Panc1 (cell line): ENCODE results near the gene MED12L. TPM values are rescaled to one million over a fixed set of nuclear protein-coding genes. Genes with fewer than 3 reads are reported as not detected.

Source experiments
- ATAC-seq: fragments of 200-7000 bp; cut with Tn5 transposase; 2 replicates; pipeline ENCODE4 v1.9.1; 2020; ENCODE audit warnings: mild to moderate bottlenecking, moderate library complexity
- BruUV-seq: library from RNA; stranded (reverse); fragments of 400-500 nt; replicated peaks from 2 replicates; lab custom pipeline; 2021; lab: Mats Ljungman, UMichigan
- CTCF ChIA-PET: fragments of 300-600 bp; sonication (Branson Sonifier 250); formaldehyde crosslinking; loops from one replicate; lab custom pipeline; 2022; ENCODE audit warnings: antibody characterized with exemption; lab: Charles Lee
- POLR2A ChIA-PET: fragments of 300-600 bp; sonication (Branson Sonifier 250); formaldehyde crosslinking; loops from one replicate; lab custom pipeline; 2022; ENCODE audit warnings: antibody characterized with exemption; lab: Charles Lee
- DNase-seq: peaks from one replicate; pipeline ENCODE4 v3.0.0-alpha.2; 2010; ENCODE audit warnings: low read depth, low spot score
- H3K27ac ChIP-seq: 2 replicates; pipeline ENCODE4 v1.5.1; 2011; ENCODE audit warnings: mild to moderate bottlenecking, low read length, inconsistent platforms
- H3K27me3 ChIP-seq: fragments of 200-500 bp; sonication (Bioruptor generic); 2 replicates; pipeline ENCODE4 v1.6.0; 2014; ENCODE audit warnings: low read length, inconsistent platforms; ENCODE audit not compliant: control insufficient read depth, insufficient read depth
- H3K36me3 ChIP-seq: fragments of 200-500 bp; sonication (Bioruptor generic); 2 replicates; pipeline ENCODE4 v1.5.1; 2014; ENCODE audit warnings: inconsistent platforms, mild to moderate bottlenecking, low read length, moderate library complexity; ENCODE audit not compliant: control insufficient read depth, insufficient read depth
- H3K4me1 ChIP-seq: 2 replicates; pipeline ENCODE4 v1.5.1; 2011; ENCODE audit warnings: inconsistent platforms, mild to moderate bottlenecking, low read length, moderate library complexity; ENCODE audit not compliant: control insufficient read depth, insufficient read depth
- H3K4me3 ChIP-seq, 2 experiments: 2 replicates each; pipeline ENCODE4 v1.5.1; 2011 to 2012; ENCODE audit warnings: low read depth in 2 of 2, low read length in 2 of 2, mild to moderate bottlenecking in 2 of 2, inconsistent platforms in 1 of 2, moderate library complexity in 1 of 2
- H3K9me3 ChIP-seq: fragments of 200-500 bp; sonication (Bioruptor generic); 2 replicates; pipeline ENCODE4 v1.5.1; 2014; ENCODE audit warnings: low read depth, mild to moderate bottlenecking, inconsistent platforms, low read length, moderate library complexity; ENCODE audit not compliant: control insufficient read depth, insufficient read depth
- POLR2AphosphoS5 ChIP-seq: IDR thresholded peaks from 2 replicates; pipeline ENCODE4 v1.6.1; 2012; ENCODE audit warnings: mild to moderate bottlenecking, low read depth, low read length, moderate library complexity
- SIN3A ChIP-seq: IDR thresholded peaks from 2 replicates; pipeline ENCODE4 v1.6.1; 2012; ENCODE audit warnings: low read depth, mild to moderate bottlenecking, low read length, moderate library complexity, borderline replicate concordance; ENCODE audit not compliant: insufficient read depth
- TCF7L2 ChIP-seq: IDR thresholded peaks from 2 replicates; pipeline ENCODE4 v1.6.1; 2011; ENCODE audit warnings: mild to moderate bottlenecking, low read depth, low read length, inconsistent platforms
- in situ Hi-C: cut with HindIII; loops from 2 replicates; pipeline ENCODE4 v1.10.0; 2016; ENCODE audit warnings: low sequenced_read_pairs, low pct_unique_long_range_greater_than_20kb
- intact Hi-C: fragments of 100-400 bp; cut with micrococcal nuclease; formaldehyde crosslinking; loops from one replicate; pipeline ENCODE4 v1.10.0; 2022; ENCODE audit not compliant: unreplicated experiment
- total RNA-seq: library from RNA; stranded (reverse); gene quantifications from one replicate; pipeline ENCODE4 v1.2.1, GENCODE V29; 2021; ENCODE audit not compliant: unreplicated experiment
- TF ChIP-seq, protein P1 (sequence below): fragments of 450-650 bp; IDR thresholded peaks from 2 replicates; pipeline ENCODE4 v1.5.1; 2017; ENCODE audit warnings: mild to moderate bottlenecking
- TF ChIP-seq, protein P2 (sequence below), 2 experiments: IDR thresholded peaks; 2 replicates each; pipeline ENCODE4 v1.6.1; 2011 to 2012; ENCODE audit warnings: low read depth in 2 of 2, control low read depth in 1 of 2, low read length in 1 of 2, mild to moderate bottlenecking in 1 of 2, moderate library complexity in 1 of 2; ENCODE audit not compliant: insufficient read depth in 1 of 2

The MED12L gene
- total RNA-seq, 1 experiment from 2014 or later: 2.8 TPM

DNA sequence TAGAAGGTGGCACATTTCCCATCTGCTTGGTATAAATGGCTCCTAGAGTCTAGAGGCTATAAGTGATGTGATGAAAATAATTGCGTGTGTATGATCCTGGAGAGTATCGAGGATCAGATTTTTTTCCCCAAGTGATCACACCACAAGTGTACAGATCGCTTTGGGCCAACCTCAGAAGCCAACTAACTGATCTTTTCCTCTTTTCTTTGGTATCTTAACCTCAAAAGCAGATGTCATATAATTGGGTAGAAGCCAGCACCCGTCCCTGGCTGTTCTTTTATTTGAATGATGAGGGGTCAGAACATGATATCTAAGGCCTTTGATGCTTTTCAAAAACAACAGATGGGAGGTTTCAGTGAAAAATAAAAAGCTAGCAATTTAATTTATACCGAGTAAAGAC is 189.6 kb downstream of the MED12L start:
- ChIA-PET CTCF (no interaction called here), POLR2A (no interaction called here)
- TF ChIP-seq SIN3A: no peak
- TF ChIP-seq, protein P1, sequence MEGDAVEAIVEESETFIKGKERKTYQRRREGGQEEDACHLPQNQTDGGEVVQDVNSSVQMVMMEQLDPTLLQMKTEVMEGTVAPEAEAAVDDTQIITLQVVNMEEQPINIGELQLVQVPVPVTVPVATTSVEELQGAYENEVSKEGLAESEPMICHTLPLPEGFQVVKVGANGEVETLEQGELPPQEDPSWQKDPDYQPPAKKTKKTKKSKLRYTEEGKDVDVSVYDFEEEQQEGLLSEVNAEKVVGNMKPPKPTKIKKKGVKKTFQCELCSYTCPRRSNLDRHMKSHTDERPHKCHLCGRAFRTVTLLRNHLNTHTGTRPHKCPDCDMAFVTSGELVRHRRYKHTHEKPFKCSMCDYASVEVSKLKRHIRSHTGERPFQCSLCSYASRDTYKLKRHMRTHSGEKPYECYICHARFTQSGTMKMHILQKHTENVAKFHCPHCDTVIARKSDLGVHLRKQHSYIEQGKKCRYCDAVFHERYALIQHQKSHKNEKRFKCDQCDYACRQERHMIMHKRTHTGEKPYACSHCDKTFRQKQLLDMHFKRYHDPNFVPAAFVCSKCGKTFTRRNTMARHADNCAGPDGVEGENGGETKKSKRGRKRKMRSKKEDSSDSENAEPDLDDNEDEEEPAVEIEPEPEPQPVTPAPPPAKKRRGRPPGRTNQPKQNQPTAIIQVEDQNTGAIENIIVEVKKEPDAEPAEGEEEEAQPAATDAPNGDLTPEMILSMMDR: no peak
- no peak for TF ChIP-seq TCF7L2
- no peak for TF ChIP-seq POLR2AphosphoS5
- TF ChIP-seq, protein P2, sequence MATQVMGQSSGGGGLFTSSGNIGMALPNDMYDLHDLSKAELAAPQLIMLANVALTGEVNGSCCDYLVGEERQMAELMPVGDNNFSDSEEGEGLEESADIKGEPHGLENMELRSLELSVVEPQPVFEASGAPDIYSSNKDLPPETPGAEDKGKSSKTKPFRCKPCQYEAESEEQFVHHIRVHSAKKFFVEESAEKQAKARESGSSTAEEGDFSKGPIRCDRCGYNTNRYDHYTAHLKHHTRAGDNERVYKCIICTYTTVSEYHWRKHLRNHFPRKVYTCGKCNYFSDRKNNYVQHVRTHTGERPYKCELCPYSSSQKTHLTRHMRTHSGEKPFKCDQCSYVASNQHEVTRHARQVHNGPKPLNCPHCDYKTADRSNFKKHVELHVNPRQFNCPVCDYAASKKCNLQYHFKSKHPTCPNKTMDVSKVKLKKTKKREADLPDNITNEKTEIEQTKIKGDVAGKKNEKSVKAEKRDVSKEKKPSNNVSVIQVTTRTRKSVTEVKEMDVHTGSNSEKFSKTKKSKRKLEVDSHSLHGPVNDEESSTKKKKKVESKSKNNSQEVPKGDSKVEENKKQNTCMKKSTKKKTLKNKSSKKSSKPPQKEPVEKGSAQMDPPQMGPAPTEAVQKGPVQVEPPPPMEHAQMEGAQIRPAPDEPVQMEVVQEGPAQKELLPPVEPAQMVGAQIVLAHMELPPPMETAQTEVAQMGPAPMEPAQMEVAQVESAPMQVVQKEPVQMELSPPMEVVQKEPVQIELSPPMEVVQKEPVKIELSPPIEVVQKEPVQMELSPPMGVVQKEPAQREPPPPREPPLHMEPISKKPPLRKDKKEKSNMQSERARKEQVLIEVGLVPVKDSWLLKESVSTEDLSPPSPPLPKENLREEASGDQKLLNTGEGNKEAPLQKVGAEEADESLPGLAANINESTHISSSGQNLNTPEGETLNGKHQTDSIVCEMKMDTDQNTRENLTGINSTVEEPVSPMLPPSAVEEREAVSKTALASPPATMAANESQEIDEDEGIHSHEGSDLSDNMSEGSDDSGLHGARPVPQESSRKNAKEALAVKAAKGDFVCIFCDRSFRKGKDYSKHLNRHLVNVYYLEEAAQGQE (IDR thresholded peaks at IDR 0.05; ENCODE audit: insufficient read depth in 1 of 2, low read depth in 2 of 2, low read length in 1 of 2): no peak
- no TSS peak for BruUV-seq
- intact Hi-C loops: no loop called here
- Histone ChIP-seq H3K4me1 (no peaks in the 10 kb centered on the region), H3K36me3 (no peaks in the 10 kb centered on the region), H3K4me3 (no peak overlapping the region), H3K27me3 (no peaks in the 10 kb centered on the region; the same call in 1 of the 2 replicates), H3K9me3 (no peaks in the 10 kb centered on the region), H3K27ac (no peak overlapping the region)
- ATAC-seq (no peak), DNase-seq (no peak)
- in situ Hi-C loops: no loop called here

DNA sequence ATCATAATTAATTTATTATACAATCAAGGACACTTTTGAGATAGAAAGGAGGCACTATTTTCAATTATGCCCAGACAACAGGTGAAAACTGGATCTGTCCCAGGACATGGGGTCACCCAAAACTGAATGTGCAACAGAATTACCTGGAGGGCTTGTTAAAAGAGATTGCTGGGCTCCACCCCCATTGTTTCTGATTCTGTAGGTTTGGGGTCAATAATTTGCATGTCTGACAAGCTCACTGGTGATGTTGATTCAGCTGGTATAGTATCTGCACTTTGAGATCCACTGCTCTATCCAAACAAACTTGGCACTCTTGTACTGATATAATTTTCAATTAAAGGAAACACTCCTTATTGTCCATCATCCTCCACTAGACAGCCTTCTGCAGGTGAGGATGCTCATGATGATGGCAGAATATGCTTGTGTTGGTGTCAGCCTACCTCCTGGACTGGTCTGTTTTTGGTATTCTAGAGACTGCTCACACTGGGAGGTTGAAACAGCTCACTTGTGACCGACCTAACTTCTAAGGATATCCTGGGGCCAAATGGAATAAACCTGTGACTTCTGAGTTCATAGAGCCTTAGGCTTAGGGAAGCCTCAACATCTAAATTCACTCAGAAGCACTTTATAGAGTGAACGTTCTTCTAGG is 190.7 kb downstream of the MED12L start:
- no peak; the same call in 1 of the 2 replicates for ATAC-seq
- ChIA-PET POLR2A (no interaction called here), CTCF (interaction anchor here (0.7 kb wide), 1 partner anchor 17 kb away, joined by 4 read pairs; no protein-coding TSS in a partner anchor)
- in situ Hi-C loops: no loop called here
- H3K27me3 ChIP-seq: no peaks in the 10 kb centered on the region; the same call in 1 of the 2 replicates
- no peak for TF ChIP-seq SIN3A
- no peak for TF ChIP-seq TCF7L2
- TF ChIP-seq, protein P1: no peak
- TF ChIP-seq POLR2AphosphoS5: no peak
- TF ChIP-seq, protein P2 (IDR thresholded peaks at IDR 0.05; ENCODE audit: insufficient read depth in 1 of 2, low read depth in 2 of 2, low read length in 1 of 2): no peak
- no peak for DNase-seq
- H3K4me3 ChIP-seq: no peak overlapping the region
- no peaks in the 10 kb centered on the region for H3K9me3 ChIP-seq
- intact Hi-C loops: no loop called here
- H3K4me1 ChIP-seq: no peaks in the 10 kb centered on the region
- no TSS peak for BruUV-seq
- no peaks in the 10 kb centered on the region for H3K36me3 ChIP-seq
- H3K27ac ChIP-seq: no peak overlapping the region
